Upper lobe of right lung (tissue), 1 donor: ENCODE data around the gene KCNMA1. TPM values are rescaled to one million over a fixed set of nuclear protein-coding genes. Genes with fewer than 3 reads are reported as not detected.

Source experiments
- ATAC-seq: fragments of 200-7000 bp; cut with Tn5 transposase; one replicate; pipeline ENCODE4 v1.9.1; 2020; ENCODE audit warnings: mild to moderate bottlenecking, moderate library complexity
- DNase-seq: peaks from one replicate; pipeline ENCODE4 v3.0.0-alpha.2; 2020
- H3K27ac ChIP-seq: fragments of 200-600 bp; one replicate; pipeline ENCODE4 v1.8.0; 2022
- H3K27me3 ChIP-seq: fragments of 200-600 bp; one replicate; pipeline ENCODE4 v1.8.0; 2022; ENCODE audit warnings: mild to moderate bottlenecking
- H3K36me3 ChIP-seq: fragments of 200-600 bp; one replicate; pipeline ENCODE4 v1.8.0; 2022
- H3K4me1 ChIP-seq: fragments of 200-600 bp; one replicate; pipeline ENCODE4 v1.8.0; 2022
- H3K4me3 ChIP-seq: fragments of 200-600 bp; one replicate; pipeline ENCODE4 v1.8.0; 2022; ENCODE audit warnings: mild to moderate bottlenecking
- H3K9me3 ChIP-seq: fragments of 200-600 bp; one replicate; pipeline ENCODE4 v1.8.0; 2022
- intact Hi-C: fragments of 100-400 bp; cut with DNase I; formaldehyde crosslinking; loops from one replicate; pipeline ENCODE4 v1.11.0; 2022
- total RNA-seq: library from RNA; stranded (reverse); fragmentation: NEBNext Ultra II Directional; extraction: Animal tissue kit (Norgen Biotek cat#: 25700); gene quantifications from one replicate; pipeline ENCODE4 v1.2.1, GENCODE V29; 2021
- TF ChIP-seq, protein P1 (sequence below): fragments of 200-600 bp; IDR thresholded peaks from one replicate; pipeline ENCODE4 v1.8.0; 2022; ENCODE audit warnings: antibody characterized with exemption
- donor health status: DM: no; HTN: yes; CAD: no; lungs with severe emphysema.

The KCNMA1 gene
- total RNA-seq, 1 donor from 2014 or later = 26.3 TPM

DNA sequence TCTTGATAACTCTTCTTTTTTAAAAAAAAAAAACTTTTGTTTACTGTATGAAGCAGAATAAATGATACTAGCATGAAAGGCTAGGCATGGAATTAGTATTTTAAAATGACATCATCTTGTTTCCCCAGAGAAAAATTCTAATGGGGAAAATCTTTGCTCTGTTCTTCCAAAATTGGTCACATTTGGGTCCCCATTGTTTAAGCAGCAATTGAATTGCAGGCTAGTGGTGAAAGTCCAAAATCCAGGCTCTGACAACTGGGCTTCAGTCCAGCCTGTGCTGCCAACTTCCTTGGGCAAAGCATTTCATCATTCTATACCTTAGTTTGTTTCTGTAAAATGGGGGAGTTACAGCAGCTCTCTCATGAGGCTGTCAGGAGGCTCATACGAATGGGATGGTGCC is 726.4 kb downstream of the KCNMA1 start:
- Histone ChIP-seq H3K4me1 (no peaks in the 10 kb centered on the region), H3K9me3 (no peaks in the 10 kb centered on the region), H3K36me3 (no peaks in the 10 kb centered on the region), H3K27me3 (no peaks in the 10 kb centered on the region), H3K27ac (no peak overlapping the region), H3K4me3 (no peak overlapping the region)
- TF ChIP-seq, protein P1, sequence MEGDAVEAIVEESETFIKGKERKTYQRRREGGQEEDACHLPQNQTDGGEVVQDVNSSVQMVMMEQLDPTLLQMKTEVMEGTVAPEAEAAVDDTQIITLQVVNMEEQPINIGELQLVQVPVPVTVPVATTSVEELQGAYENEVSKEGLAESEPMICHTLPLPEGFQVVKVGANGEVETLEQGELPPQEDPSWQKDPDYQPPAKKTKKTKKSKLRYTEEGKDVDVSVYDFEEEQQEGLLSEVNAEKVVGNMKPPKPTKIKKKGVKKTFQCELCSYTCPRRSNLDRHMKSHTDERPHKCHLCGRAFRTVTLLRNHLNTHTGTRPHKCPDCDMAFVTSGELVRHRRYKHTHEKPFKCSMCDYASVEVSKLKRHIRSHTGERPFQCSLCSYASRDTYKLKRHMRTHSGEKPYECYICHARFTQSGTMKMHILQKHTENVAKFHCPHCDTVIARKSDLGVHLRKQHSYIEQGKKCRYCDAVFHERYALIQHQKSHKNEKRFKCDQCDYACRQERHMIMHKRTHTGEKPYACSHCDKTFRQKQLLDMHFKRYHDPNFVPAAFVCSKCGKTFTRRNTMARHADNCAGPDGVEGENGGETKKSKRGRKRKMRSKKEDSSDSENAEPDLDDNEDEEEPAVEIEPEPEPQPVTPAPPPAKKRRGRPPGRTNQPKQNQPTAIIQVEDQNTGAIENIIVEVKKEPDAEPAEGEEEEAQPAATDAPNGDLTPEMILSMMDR = no peak
- ATAC-seq (no peak), DNase-seq (no peak)
- intact Hi-C loops = no loop called here

DNA sequence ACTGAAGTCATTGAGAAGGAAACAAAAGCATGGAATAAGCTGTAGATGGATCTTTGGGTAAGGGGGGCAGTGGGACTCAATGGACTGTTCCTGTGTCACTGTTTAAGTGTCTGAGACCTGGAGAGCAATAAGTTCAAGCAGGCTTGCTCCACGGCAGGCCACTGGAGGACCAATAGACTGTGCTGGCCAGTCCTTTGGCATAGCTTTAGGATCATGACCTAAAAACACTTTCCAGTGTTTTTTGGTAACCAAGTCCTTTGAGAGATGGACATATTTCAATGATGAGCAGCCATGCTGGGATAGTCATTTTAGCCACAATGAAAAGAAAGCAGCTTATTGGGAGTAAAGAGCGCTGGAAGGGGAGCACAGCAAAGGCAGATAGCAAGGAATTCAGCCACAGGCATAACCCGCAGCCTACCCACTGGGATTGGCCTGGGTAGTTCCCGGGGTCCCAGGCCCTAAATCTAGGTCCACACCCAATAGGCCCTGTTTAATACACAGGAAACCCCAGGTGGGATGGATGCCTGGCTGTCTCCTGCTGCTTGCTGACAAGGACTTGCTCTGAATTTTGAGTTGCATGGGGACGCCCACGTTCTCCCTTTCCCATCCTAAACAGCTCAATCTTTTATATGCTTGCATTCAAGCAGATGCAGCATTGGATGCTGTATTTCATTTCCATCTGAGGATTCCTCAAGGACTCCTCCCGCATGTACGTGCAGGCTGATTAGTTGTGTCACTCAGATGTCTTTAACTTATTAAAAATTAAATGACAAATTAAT is 727.2 kb downstream of the KCNMA1 start:
- intact Hi-C loops = no loop called here
- no peak for DNase-seq
- TF ChIP-seq, protein P1 = no peak
- Histone ChIP-seq H3K4me3 (no peak overlapping the region), H3K36me3 (no peaks in the 10 kb centered on the region), H3K27ac (no peak overlapping the region), H3K9me3 (no peaks in the 10 kb centered on the region), H3K4me1 (no peaks in the 10 kb centered on the region), H3K27me3 (no peaks in the 10 kb centered on the region)
- ATAC-seq = no peak

DNA sequence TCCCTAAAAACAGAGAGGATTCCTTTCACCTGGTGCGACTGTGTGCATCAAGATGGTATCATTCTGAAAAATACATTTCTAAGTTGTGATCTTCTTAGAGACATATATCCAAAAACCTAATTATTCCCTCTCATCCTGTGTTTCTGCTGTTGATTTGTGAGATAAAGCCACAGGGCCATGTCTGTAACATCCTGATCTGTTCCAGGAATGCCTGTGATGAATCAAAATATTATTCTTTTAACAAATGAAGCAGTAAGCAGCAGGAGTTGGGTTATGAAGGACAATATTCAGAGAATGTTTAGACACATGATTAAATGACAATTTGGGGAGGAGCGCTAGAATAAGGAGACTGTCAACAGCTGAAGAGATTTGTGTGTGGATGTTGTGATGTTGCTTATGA is 731.4 kb downstream of the KCNMA1 start:
- Histone ChIP-seq H3K9me3 (no peaks in the 10 kb centered on the region), H3K27ac (no peak overlapping the region), H3K36me3 (no peaks in the 10 kb centered on the region), H3K27me3 (no peaks in the 10 kb centered on the region), H3K4me1 (no peaks in the 10 kb centered on the region), H3K4me3 (no peak overlapping the region)
- no peak for DNase-seq
- intact Hi-C loops = no loop called here
- TF ChIP-seq, protein P1 = no peak
- ATAC-seq = no peak

DNA sequence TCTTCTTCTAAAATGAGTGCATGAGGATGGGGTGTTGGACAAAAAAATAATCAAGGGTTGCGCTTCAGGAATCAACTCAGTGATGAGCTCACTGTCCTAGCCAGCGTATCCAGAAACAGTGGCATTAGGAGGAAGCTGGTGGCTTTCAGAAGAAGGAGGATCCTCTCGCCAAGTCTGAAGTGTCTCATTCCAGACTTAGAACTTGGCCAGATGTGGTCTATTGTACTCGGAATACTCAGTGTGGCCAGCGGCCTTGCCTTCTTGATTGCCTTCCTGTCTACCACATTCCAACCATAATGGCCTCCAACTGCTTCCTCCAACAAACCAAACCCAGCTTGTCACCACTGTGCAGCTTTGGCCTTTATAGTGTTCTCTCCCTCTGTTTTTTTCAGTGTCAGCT is 732.4 kb downstream of the KCNMA1 start:
- H3K27ac ChIP-seq = no peak overlapping the region
- H3K36me3 ChIP-seq = no peaks in the 10 kb centered on the region
- no peaks in the 10 kb centered on the region for H3K4me1 ChIP-seq
- TF ChIP-seq, protein P1 = no peak
- no peaks in the 10 kb centered on the region for H3K9me3 ChIP-seq
- H3K4me3 ChIP-seq = no peak overlapping the region
- ATAC-seq (no peak), DNase-seq (no peak)
- H3K27me3 ChIP-seq = no peaks in the 10 kb centered on the region
- intact Hi-C loops = no loop called here

DNA sequence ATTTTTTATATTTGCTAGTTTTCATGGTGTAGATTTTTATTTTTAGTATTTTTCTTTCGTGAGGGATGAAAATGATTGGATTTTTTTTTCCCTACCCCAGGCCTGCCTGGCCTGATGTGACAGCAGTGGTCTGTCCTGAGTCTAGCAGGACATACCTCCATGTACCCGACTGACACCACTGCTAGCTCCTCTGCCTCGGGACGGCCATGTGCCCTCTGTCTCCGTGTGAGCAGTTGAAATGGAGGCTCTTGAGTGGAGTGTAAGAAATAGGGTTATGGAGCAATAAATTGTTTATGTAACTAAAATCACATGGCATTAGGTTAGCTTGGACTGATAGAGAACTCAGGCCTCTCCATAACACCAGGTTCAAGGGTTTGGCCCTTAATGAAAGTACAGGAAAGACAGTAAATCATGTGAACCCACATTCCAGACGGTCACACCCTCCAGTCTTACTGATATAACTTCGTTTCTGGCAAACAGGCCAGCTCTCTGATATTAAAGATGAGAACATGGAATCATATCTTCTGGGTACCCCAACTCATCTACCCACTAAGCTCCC is 734.1 kb downstream of the KCNMA1 start:
- Histone ChIP-seq H3K4me3 (no peak overlapping the region), H3K36me3 (no peaks in the 10 kb centered on the region), H3K27ac (no peak overlapping the region), H3K27me3 (no peaks in the 10 kb centered on the region), H3K9me3 (no peaks in the 10 kb centered on the region), H3K4me1 (no peaks in the 10 kb centered on the region)
- TF ChIP-seq, protein P1 = no peak
- intact Hi-C loops = no loop called here
- ATAC-seq (no peak), DNase-seq (no peak)
